Loucy (cell line): ENCODE results near the gene SAMD4B.

Source experiments
- H2AFZ ChIP-seq: fragments of 200-600 bp; sonication (generic); 2 replicates; pipeline ENCODE4 v1.6.0; 2016; ENCODE audit warnings: antibody characterized with exemption, mild to moderate bottlenecking, low read length, moderate library complexity
- H3F3A ChIP-seq: fragments of 200-600 bp; 2 replicates; pipeline ENCODE4 v1.6.0; 2016; ENCODE audit warnings: antibody characterized with exemption, low read depth, mild to moderate bottlenecking
- H3K27me3 ChIP-seq: fragments of 200-600 bp; sonication (generic); 2 replicates; pipeline ENCODE4 v1.6.1; 2014; ENCODE audit warnings: low read length, mild to moderate bottlenecking; ENCODE audit not compliant: insufficient read depth, poor library complexity, severe bottlenecking
- H3K36me3 ChIP-seq: fragments of 200-600 bp; sonication (generic); 2 replicates; pipeline ENCODE4 v1.6.1; 2016; ENCODE audit warnings: low read length; ENCODE audit not compliant: insufficient read depth
- H3K4me1 ChIP-seq: fragments of 200-600 bp; sonication (generic); 2 replicates; pipeline ENCODE4 v1.5.1; 2014; ENCODE audit warnings: low read length, mild to moderate bottlenecking; ENCODE audit not compliant: insufficient read depth, poor library complexity, severe bottlenecking
- H3K4me2 ChIP-seq: fragments of 200-600 bp; sonication (generic); 2 replicates; pipeline ENCODE4 v1.6.0; 2014; ENCODE audit warnings: antibody characterized with exemption, low read length, low read depth, mild to moderate bottlenecking; ENCODE audit not compliant: poor library complexity, severe bottlenecking
- H3K4me3 ChIP-seq: fragments of 200-600 bp; sonication (generic); 2 replicates; pipeline ENCODE4 v1.5.1; 2014; ENCODE audit warnings: low read length, mild to moderate bottlenecking, mixed read lengths; ENCODE audit not compliant: poor library complexity, severe bottlenecking
- H3K79me2 ChIP-seq: fragments of 200-600 bp; sonication (generic); 2 replicates; pipeline ENCODE4 v1.6.1; 2014; ENCODE audit warnings: low read length; ENCODE audit not compliant: insufficient read depth
- H3K9ac ChIP-seq: fragments of 200-600 bp; sonication (generic); 2 replicates; pipeline ENCODE4 v1.6.0; 2014; ENCODE audit warnings: mild to moderate bottlenecking, low read depth, low read length, moderate library complexity; ENCODE audit not compliant: poor library complexity, severe bottlenecking
- H3K9me2 ChIP-seq: fragments of 200-600 bp; sonication (generic); replicated peaks from 2 replicates; pipeline ENCODE4 v1.6.1; 2016; ENCODE audit warnings: low read depth, low read length, mixed read lengths
- H3K9me3 ChIP-seq: fragments of 200-600 bp; sonication (generic); 2 replicates; pipeline ENCODE4 v1.6.1; 2014; ENCODE audit warnings: mild to moderate bottlenecking, antibody characterized with exemption, low read length, low read depth; ENCODE audit not compliant: insufficient read depth
- H4K20me1 ChIP-seq: fragments of 200-600 bp; sonication (generic); 2 replicates; pipeline ENCODE4 v1.6.0; 2014; ENCODE audit warnings: antibody characterized with exemption, low read length, mild to moderate bottlenecking; ENCODE audit not compliant: insufficient read depth, poor library complexity, severe bottlenecking
- CTCF ChIP-seq: fragments of 200-600 bp; sonication (generic); conservative IDR thresholded peaks from 2 replicates; pipeline ENCODE4 v1.5.1; 2014; ENCODE audit warnings: mild to moderate bottlenecking, antibody characterized with exemption, low read length
- EZH2phosphoT487 ChIP-seq: fragments of 200-600 bp; IDR thresholded peaks from 2 replicates; pipeline ENCODE4 v1.6.1; 2018; ENCODE audit warnings: antibody characterized with exemption, mild to moderate bottlenecking, moderate library complexity, borderline replicate concordance

Gene SAMD4B

GRCh38 chr19:39314016-39314728, 28.0 kb upstream of the SAMD4B start:
- Histone ChIP-seq H3K79me2 (peaks cover 16% of the 10 kb centered on the region; the same call in 1 of the 2 replicates), H3K36me3 (peaks cover 7% of the 10 kb centered on the region; the same call in 1 of the 2 replicates), H3F3A (no peaks in the 10 kb centered on the region), H3K4me2 (no peak overlapping the region), H3K9me2 (no peaks in the 10 kb centered on the region), H3K27me3 (no peaks in the 10 kb centered on the region), H4K20me1 (no peaks in the 10 kb centered on the region), H2AFZ (no peak overlapping the region), H3K9ac (no peak overlapping the region), H3K4me1 (peaks cover 17% of the 10 kb centered on the region), H3K4me3 (no peak overlapping the region), H3K9me3 (no peaks in the 10 kb centered on the region)
- TF ChIP-seq CTCF: no peak
- no peak for TF ChIP-seq EZH2phosphoT487

- Histone ChIP-seq H3K9me3 (no peaks in the 10 kb centered on the region), H3K4me3 (no peak overlapping the region), H3K9ac (no peak overlapping the region), H3K4me1 (peaks cover 23% of the 10 kb centered on the region), H3K27me3 (no peaks in the 10 kb centered on the region), H3K4me2 (no peak overlapping the region), H3K36me3 (peaks cover 7% of the 10 kb centered on the region; the same call in 1 of the 2 replicates), H3K9me2 (no peaks in the 10 kb centered on the region), H2AFZ (no peak overlapping the region), H3F3A (no peaks in the 10 kb centered on the region), H3K79me2 (peaks cover 29% of the 10 kb centered on the region; the same call in 1 of the 2 replicates), H4K20me1 (peaks cover 6% of the 10 kb centered on the region)
- no peak for TF ChIP-seq EZH2phosphoT487
- TF ChIP-seq CTCF: no peak
These were observed 26.3 kb upstream of the SAMD4B start for GRCh38 chr19:39315933-39316332.

GRCh38 chr19:39316627-39317321, 25.4 kb upstream of the SAMD4B start:
- H3K4me1 ChIP-seq: peaks cover 22% of the 10 kb centered on the region
- no peaks in the 10 kb centered on the region for H3F3A ChIP-seq
- TF ChIP-seq EZH2phosphoT487: no peak
- no peak for TF ChIP-seq CTCF
- H3K27me3 ChIP-seq: no peaks in the 10 kb centered on the region
- no peaks in the 10 kb centered on the region for H3K9me3 ChIP-seq
- no peak overlapping the region for H2AFZ ChIP-seq
- H3K79me2 ChIP-seq: peaks cover 29% of the 10 kb centered on the region; the same call in 1 of the 2 replicates
- no peak overlapping the region for H3K4me2 ChIP-seq
- peaks cover 6% of the 10 kb centered on the region for H4K20me1 ChIP-seq
- no peaks in the 10 kb centered on the region for H3K9me2 ChIP-seq
- H3K4me3 ChIP-seq: no peak overlapping the region
- no peak overlapping the region for H3K9ac ChIP-seq
- peaks cover 7% of the 10 kb centered on the region; the same call in 1 of the 2 replicates for H3K36me3 ChIP-seq
